K562 (cell line): Measurements from ENCODE around the gene ZDHHC12. TPM values are rescaled to one million over a fixed set of nuclear protein-coding genes. Genes with fewer than 3 reads are reported as not detected.

Experiments
- BRD4 ChIP-seq: fragments of 200-600 bp; sonication (generic); IDR thresholded peaks from 2 replicates; pipeline ENCODE4 v1.6.1; 2017; ENCODE audit warnings: inconsistent platforms
- CREB3 ChIP-seq: fragments of 450-650 bp; conservative IDR thresholded peaks from 2 replicates; pipeline ENCODE4 v1.6.1; 2016; ENCODE audit warnings: missing genetic modification characterization, low read depth, mild to moderate bottlenecking, missing compliant biosample characterization, moderate library complexity
- DACH1 ChIP-seq: fragments of 450-650 bp; IDR thresholded peaks from 2 replicates; pipeline ENCODE4 v1.6.1; 2018; ENCODE audit not compliant: partially characterized antibody
- HBP1 ChIP-seq: fragments of 450-650 bp; formaldehyde crosslinking; IDR thresholded peaks from 2 replicates; pipeline ENCODE4 v1.4.0; 2022; ENCODE audit warnings: missing genetic modification characterization
- JUNB ChIP-seq: fragments of 450-650 bp; formaldehyde crosslinking; conservative IDR thresholded peaks from 2 replicates; pipeline ENCODE4 v1.4.0; 2020; ENCODE audit warnings: mild to moderate bottlenecking
- NEUROD1 ChIP-seq: fragments of 150-350 bp; IDR thresholded peaks from 2 replicates; pipeline ENCODE4 v1.6.1; 2014; ENCODE audit warnings: borderline replicate concordance, low read length, low read depth; ENCODE audit not compliant: partially characterized antibody
- NFE2L1 ChIP-seq: fragments of 450-650 bp; IDR thresholded peaks from 2 replicates; pipeline ENCODE4 v1.6.1; 2016; ENCODE audit warnings: missing genetic modification characterization, low read depth, mild to moderate bottlenecking, missing compliant biosample characterization, moderate library complexity, borderline replicate concordance
- PHF8 ChIP-seq: fragments of 200-600 bp; sonication (generic); IDR thresholded peaks from 2 replicates; pipeline ENCODE4 v1.6.1; 2012; ENCODE audit warnings: mixed run types, mild to moderate bottlenecking, inconsistent platforms, low read length, moderate library complexity, borderline replicate concordance
- REST ChIP-seq, 2 experiments: fragments of 450-650 bp; formaldehyde crosslinking in 1 of 2; IDR thresholded peaks; 2 replicates each; pipeline versions ENCODE4 v1.4.0 to v1.6.1; 2014 to 2020; ENCODE audit warnings: mild to moderate bottlenecking in 2 of 2, borderline replicate concordance in 1 of 2, low read depth in 1 of 2
- TAL1 ChIP-seq: fragments of 450-650 bp; IDR thresholded peaks from 2 replicates; pipeline ENCODE4 v1.6.1; 2016; ENCODE audit warnings: mild to moderate bottlenecking
- THAP12 ChIP-seq: fragments of 250-450 bp; sonication (Bioruptor Pico); IDR thresholded peaks from 2 replicates; pipeline ENCODE4 v1.9.0; 2021; ENCODE audit warnings: mild to moderate bottlenecking, inconsistent platforms
- ZNF655 ChIP-seq: fragments of 250-450 bp; sonication (Bioruptor Pico); IDR thresholded peaks from 2 replicates; pipeline ENCODE4 v1.5.0; 2021
- polyA plus RNA-seq, 8 experiments: library from polyadenylated mRNA; depleted of rRNA in 4 of 8; stranded (reverse) in 5 of 8; unstranded in 3 of 8; fragments of >200 nt; fragmentation: Nextera tagmentation in 2 of 8; fragmentation: Illumina TruSeq in 1 of 8; extraction: Ambion mirVana in 2 of 8; extraction: Trizol in 1 of 8; gene quantifications; 2 replicates each; pipeline versions ENCODE4 v1.2.1 to v1.2.3, GENCODE V29; 2011 to 2014; ENCODE audit warnings: inconsistent platforms in 1 of 8, missing spikeins in 1 of 8
- total RNA-seq, 7 experiments: library from RNA; depleted of rRNA in 6 of 7; stranded (reverse); fragments of >200 nt in 6 of 7; fragmentation: Illumina TruSeq in 2 of 7; extraction: Trizol in 2 of 7; gene quantifications; 2 replicates each; pipeline versions ENCODE4 v1.2.1 to v1.2.3, GENCODE V29; 2011 to 2021; ENCODE audit warnings: low replicate concordance in 1 of 7

Gene ZDHHC12
- total and polyA plus RNA-seq, 9 of the 15 experiments (the other 6 are each of a cell fraction or from before 2014, with no cell fraction given): 0.21 to 38.0 (median 13.8) TPM

DNA sequence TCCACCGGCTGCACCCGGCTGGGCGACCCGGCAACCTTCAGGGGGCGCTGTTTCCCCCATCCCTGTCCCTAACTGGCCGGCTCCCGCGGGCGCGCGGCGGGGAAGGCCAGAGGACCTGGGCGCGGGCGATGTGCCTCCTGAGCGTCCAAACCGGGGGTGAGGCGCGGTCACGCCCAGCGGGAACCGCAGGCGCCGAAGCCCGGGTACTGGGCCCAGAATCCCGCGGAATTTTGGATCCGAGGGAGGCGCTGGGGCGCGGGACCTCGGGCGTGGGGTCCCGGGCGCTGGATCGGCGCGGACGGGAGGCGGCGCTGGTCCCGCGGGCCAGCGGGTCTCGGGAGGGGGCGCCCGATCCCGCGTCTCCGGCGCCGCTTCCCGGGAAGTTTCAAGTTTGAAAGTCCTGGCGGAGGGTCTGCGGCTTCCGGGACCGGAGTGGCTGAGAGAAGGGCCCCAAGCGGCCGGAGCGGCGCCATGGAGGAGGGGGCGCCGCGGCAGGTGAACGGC is 21.4 kb downstream of the ZDHHC12 start, which contains the start of gene PKN3 (continued):
- TF ChIP-seq REST (IDR thresholded peaks at IDR 0.05; ENCODE audit: borderline replicate concordance): peak; percentile 75
- TF ChIP-seq REST (CRISPR knock-in tag; IDR thresholded peaks at IDR 0.05; ENCODE audit: low read depth): no peak
- no peak for TF ChIP-seq ZNF655 (CRISPR knock-in tag)
- TF ChIP-seq NEUROD1: peak; percentile 55
- TF ChIP-seq NFE2L1 (tag): no peak
- no peak for TF ChIP-seq JUNB (CRISPR knock-in tag)
- no peak for TF ChIP-seq TAL1
- no peak for TF ChIP-seq BRD4
- no peak for TF ChIP-seq CREB3
- peak; percentile 57; the same call in 1 of the 2 replicates for TF ChIP-seq THAP12 (CRISPR knock-in tag)
- no peak for TF ChIP-seq DACH1
- TF ChIP-seq PHF8: peak; percentile 73; the same call in 1 of the 2 replicates
- TF ChIP-seq HBP1 (CRISPR knock-in tag): no peak
